Measurements from ENCODE around the gene NPLOC4.

NPLOC4 gene

GRCh38 chr17:81564778-81565177, 72.1 kb downstream of the NPLOC4 start:
- no peak for DNase-seq

GRCh38 chr17:81563861-81564586, 72.9 kb downstream of the NPLOC4 start:
- DNase-seq = no peak

- DNase-seq = no peak
Measured at GRCh38 chr17:81561494-81561885, 75.4 kb downstream of the NPLOC4 start.

- DNase-seq = no peak
Measured at GRCh38 chr17:81558941-81559806, 77.7 kb downstream of the NPLOC4 start.

- DNase-seq = no peak
Measured at GRCh38 chr17:81558115-81558468, 78.8 kb downstream of the NPLOC4 start.

- no peak for DNase-seq
Measured at GRCh38 chr17:81557276-81558114, 79.4 kb downstream of the NPLOC4 start.

GRCh38 chr17:81556863-81557262, 80.0 kb downstream of the NPLOC4 start:
- DNase-seq = no peak

- DNase-seq = no peak
Measured at GRCh38 chr17:81556175-81556691, 80.7 kb downstream of the NPLOC4 start.

GRCh38 chr17:81553616-81554181, 83.2 kb downstream of the NPLOC4 start:
- DNase-seq = peak in 1 of 2 experiments; percentile 18

- DNase-seq = peak; percentile 86 to 88
Measured at GRCh38 chr17:81553018-81553615, 83.8 kb downstream of the NPLOC4 start.

GRCh38 chr17:81552244-81553017, 84.5 kb downstream of the NPLOC4 start, which contains the start of gene FAAP100:
TSS of gene FAAP100 (minus strand) at chr17:81552353. CDS start at chr17:81552330, 23 bp downstream.
- peak; percentile 80 to 84 for DNase-seq

GRCh38 chr17:81551458-81552243, 85.3 kb downstream of the NPLOC4 start:
- peak; percentile 26 to 30 for DNase-seq

GRCh38 chr17:81550830-81551457, 86.0 kb downstream of the NPLOC4 start:
- DNase-seq = no peak

GRCh38 chr17:81550285-81550684, 86.6 kb downstream of the NPLOC4 start:
- DNase-seq = no peak

GRCh38 chr17:81549826-81550225, 87.1 kb downstream of the NPLOC4 start:
- no peak for DNase-seq

GRCh38 chr17:81549031-81549557, 87.8 kb downstream of the NPLOC4 start:
- no peak for DNase-seq

GRCh38 chr17:81547614-81547982, 89.3 kb downstream of the NPLOC4 start:
- no peak for DNase-seq

GRCh38 chr17:81546906-81547613, 89.9 kb downstream of the NPLOC4 start:
- no peak for DNase-seq

Data from activated CD4-positive, alpha-beta T cell treated with anti-CD3 and anti-CD28 coated beads, Interleukin-2, amount 50 U/mL, for 48 hours (primary cell).